Stomach (tissue), 9 donors: Measurements from ENCODE around the gene CNOT9. TPM values are rescaled to one million over a fixed set of nuclear protein-coding genes. Genes with fewer than 3 reads are reported as not detected.
A peak's percentile ranks its signal among the peaks of the same experiment; 100 is the strongest.

ENCODE experiments used
- DNase-seq, 2 donors: peaks; one replicate each; pipeline versions ENCODE4 v3.0.0 to v3.0.0-alpha.2; 2013 to 2019
- H3K27ac ChIP-seq, 5 donors: fragments of 200-600 bp in 4 of 5; sonication (generic) in 4 of 5; one replicate each; pipeline ENCODE4 v1.5.1; 2013 to 2019; ENCODE audit warnings: mild to moderate bottlenecking in 1 of 5, moderate library complexity in 1 of 5
- H3K27me3 ChIP-seq, 3 donors: fragments of 200-600 bp; sonication (generic); one replicate each; pipeline ENCODE4 v1.5.1; 2017 to 2019; ENCODE audit warnings: mixed run types in 1 of 3
- H3K36me3 ChIP-seq, 4 donors: fragments of 200-600 bp; sonication (generic); 1 replicate in 3 of 4; 2 replicates in 1 of 4; pipeline ENCODE4 v1.5.1; 2016 to 2019
- H3K4me1 ChIP-seq, 4 donors: fragments of 200-600 bp; sonication (generic); one replicate each; pipeline ENCODE4 v1.5.1; 2016 to 2019
- H3K4me3 ChIP-seq, 4 donors: fragments of 200-600 bp; sonication (generic) in 3 of 4; one replicate each; pipeline ENCODE4 v1.5.1; 2016 to 2019; ENCODE audit warnings: mild to moderate bottlenecking in 1 of 4
- H3K9me3 ChIP-seq, 4 donors: fragments of 200-600 bp; sonication (generic); one replicate each; pipeline ENCODE4 v1.5.1; 2016 to 2019
- CTCF ChIP-seq, 7 experiments: fragments of 450-650 bp in 4 of 7; fragments of 200-600 bp in 3 of 7; sonication (generic) in 3 of 7; IDR thresholded peaks; one replicate each; pipeline ENCODE4 v1.5.1; 2016 to 2019; ENCODE audit warnings: antibody characterized with exemption in 7 of 7, control low read depth in 2 of 7, mild to moderate bottlenecking in 1 of 7
- EP300 ChIP-seq: sonication (generic); formaldehyde crosslinking; IDR thresholded peaks from one replicate; pipeline ENCODE4 v1.6.1; 2017; ENCODE audit warnings: antibody characterized with exemption
- POLR2A ChIP-seq, 4 donors: fragments of 450-650 bp; IDR thresholded peaks; one replicate each; pipeline ENCODE4 v1.6.1; 2016; ENCODE audit warnings: antibody characterized with exemption in 4 of 4, control low read depth in 2 of 4, mild to moderate bottlenecking in 1 of 4, moderate library complexity in 1 of 4
- POLR2AphosphoS5 ChIP-seq, 3 donors: sonication (generic); formaldehyde crosslinking; IDR thresholded peaks; one replicate each; pipeline ENCODE4 v1.6.1; 2016; ENCODE audit warnings: antibody characterized with exemption in 3 of 3
- WGBS, 5 donors: extraction: QIAGEN DNeasy Blood & Tissue Kit in 3 of 5; methylation state at CpG; one replicate each; pipeline versions ENCODE4 v1.1.5 to v1.1.7; 2013 to 2018; 5-methylcytosine and 5-hydroxymethylcytosine counted together
- intact Hi-C: fragments of 100-400 bp; cut with DNase I; formaldehyde crosslinking; loops from one replicate; pipeline ENCODE4 v1.15.1; 2023; ENCODE audit warnings: low total_unique reads
- polyA plus RNA-seq, 3 donors: library from polyadenylated mRNA; stranded (reverse); fragments of 200-250 nt; gene quantifications; one replicate each; pipeline ENCODE4 v1.2.3, GENCODE V29; 2013
- total RNA-seq, 5 donors: library from RNA; depleted of rRNA; stranded (reverse); fragments of >200 nt; gene quantifications; one replicate each; pipeline versions ENCODE4 v1.1.0 to v1.2.3, GENCODE V29; 2014 to 2016
- donor health status: healthy with polysubstance abuse.
- donor health status: Bipolar disorder and iron deficiency.
- donor health status: healthy.

CNOT9 gene
- total and polyA plus RNA-seq, 8 donors, result 5.5 to 64.8 (median 19.6) TPM

GRCh38 chr2:218585541-218585940 is 16.9 kb downstream of the CNOT9 start:
- H3K27me3 ChIP-seq, result no peaks in the 10 kb centered on the region
- H3K27ac ChIP-seq, result no peak overlapping the region
- H3K4me3 ChIP-seq, result no peak overlapping the region
- H3K4me1 ChIP-seq, result peaks cover 0 to 14% (median 4%) of the 10 kb centered on the region in 4 donors
- TF ChIP-seq POLR2AphosphoS5 (IDR thresholded peaks at IDR 0.05), result no peak
- TF ChIP-seq EP300, result no peak
- TF ChIP-seq CTCF (IDR thresholded peaks at IDR 0.05), result no peak
- no peak for TF ChIP-seq POLR2A (IDR thresholded peaks at IDR 0.05)
- DNase-seq, result no peak
- H3K36me3 ChIP-seq, result peaks cover 60 to 98% (median 97%) of the 10 kb centered on the region in 4 donors
- intact Hi-C loops, result no loop called here
- 92 to 100% (median 95%) methylated on average over 1 of the region's 1 CpG for WGBS, 5 donors
- no peaks in the 10 kb centered on the region for H3K9me3 ChIP-seq

GRCh38 chr2:218605432-218605831 is 36.8 kb downstream of the CNOT9 start:
- peak in 1 of 2 donors; percentile 74 for DNase-seq

GRCh38 chr2:218607436-218608115 is 38.9 kb downstream of the CNOT9 start, which contains the start of gene PLCD4:
TSS of gene PLCD4 (plus strand) at chr2:218607899. CDS start at chr2:218615740, 7,841 bp downstream.
- Histone ChIP-seq H3K27me3 (no peaks in the 10 kb centered on the region), H3K4me3 (peak within 1 kb of the TSS; percentile 22 to 32 (median 25)), H3K36me3 (no peaks in the 10 kb centered on the region), H3K9me3 (no peaks in the 10 kb centered on the region), H3K27ac (peak within 1 kb of the TSS in 4 of 5 donors; percentile 38 to 85 (median 50)), H3K4me1 (peaks cover 0 to 23% (median 8%) of the 10 kb centered on the region in 4 donors)
- 16 to 23% (median 19%) methylated on average over 8 of the region's 8 CpGs for WGBS, 5 donors
- intact Hi-C loops, result no loop called here
- peak in 1 of 2 donors; percentile 50 for DNase-seq
- TF ChIP-seq POLR2AphosphoS5 (IDR thresholded peaks at IDR 0.05) (peak in 1 of 3 donors; percentile 4), EP300 (no peak), CTCF (IDR thresholded peaks at IDR 0.05) (no peak), POLR2A (IDR thresholded peaks at IDR 0.05) (no peak)

More at GRCh38 chr2:218605432-218605831, 36.8 kb downstream of the CNOT9 start:
- Histone ChIP-seq H3K4me1 (peaks cover 0 to 23% (median 8%) of the 10 kb centered on the region in 4 donors), H3K27me3 (no peaks in the 10 kb centered on the region), H3K4me3 (no peak overlapping the region), H3K27ac (peak overlapping the region in 1 of 5 donors; percentile 42), H3K9me3 (no peaks in the 10 kb centered on the region), H3K36me3 (no peaks in the 10 kb centered on the region)
- TF ChIP-seq POLR2A (IDR thresholded peaks at IDR 0.05) (no peak), EP300 (no peak), POLR2AphosphoS5 (IDR thresholded peaks at IDR 0.05) (no peak), CTCF (IDR thresholded peaks at IDR 0.05) (no peak)
- intact Hi-C loops, result no loop called here
- 58 to 78% (median 70%) methylated on average over 2 of the region's 2 CpGs for WGBS, 5 donors

- intact Hi-C loops, result no loop called here
- TF ChIP-seq POLR2AphosphoS5 (IDR thresholded peaks at IDR 0.05), result peak in 1 of 3 donors; percentile 51
- TF ChIP-seq POLR2A (IDR thresholded peaks at IDR 0.05), result no peak
- DNase-seq, result peak in 1 of 2 donors; percentile 38
- H3K27me3 ChIP-seq, result no peaks in the 10 kb centered on the region
- H3K36me3 ChIP-seq, result peaks cover 0 to 4% (median 0%) of the 10 kb centered on the region in 4 donors
- no peaks in the 10 kb centered on the region for H3K9me3 ChIP-seq
- no peak overlapping the region for H3K4me3 ChIP-seq
- peak overlapping the region in 3 of 5 donors; percentile 15 to 85 (median 49) for H3K27ac ChIP-seq
- no peaks in the 10 kb centered on the region for H3K4me1 ChIP-seq
- WGBS, 5 donors, result 52 to 68% (median 65%) methylated on average over 6 of the region's 6 CpGs
Measured at GRCh38 chr2:218615868-218616315, 47.3 kb downstream of the CNOT9 start.
